Breast epithelium (tissue), 3 donors: ENCODE measurements around the gene TPSAB1.

Experiments used
- POLR2A ChIP-seq: fragments of 450-650 bp; IDR thresholded peaks from one replicate; pipeline ENCODE4 v1.6.1; 2016; ENCODE audit warnings: antibody characterized with exemption, mild to moderate bottlenecking, moderate library complexity
- POLR2AphosphoS5 ChIP-seq, 3 donors: sonication (generic); formaldehyde crosslinking; IDR thresholded peaks; one replicate each; pipeline ENCODE4 v1.6.1; 2017; ENCODE audit warnings: antibody characterized with exemption in 3 of 3
- TF ChIP-seq, protein P1 (sequence below), 3 donors: fragments of 450-650 bp; IDR thresholded peaks; one replicate each; pipeline ENCODE4 v1.5.1; 2016 to 2017; ENCODE audit warnings: antibody characterized with exemption in 3 of 3, mild to moderate bottlenecking in 3 of 3, moderate library complexity in 3 of 3

DNA sequence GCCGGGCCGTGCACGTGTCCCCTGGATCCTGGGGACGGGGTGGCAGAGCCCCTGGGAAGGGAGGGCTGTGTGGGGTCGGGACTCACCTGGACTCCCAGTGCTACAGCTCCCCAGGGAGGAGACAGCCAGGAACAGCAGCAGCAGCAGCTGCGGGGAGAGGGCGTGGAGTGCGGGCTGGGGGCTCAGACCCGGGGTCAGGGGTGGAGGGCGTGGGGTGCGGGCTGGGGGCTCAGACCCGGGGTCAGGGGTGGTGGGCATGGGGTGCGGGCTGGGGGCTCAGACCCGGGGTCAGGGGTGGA, 36.0 kb downstream of the TPSAB1 start:
- no peak for TF ChIP-seq POLR2AphosphoS5 (IDR thresholded peaks at IDR 0.05)
- TF ChIP-seq, protein P1, sequence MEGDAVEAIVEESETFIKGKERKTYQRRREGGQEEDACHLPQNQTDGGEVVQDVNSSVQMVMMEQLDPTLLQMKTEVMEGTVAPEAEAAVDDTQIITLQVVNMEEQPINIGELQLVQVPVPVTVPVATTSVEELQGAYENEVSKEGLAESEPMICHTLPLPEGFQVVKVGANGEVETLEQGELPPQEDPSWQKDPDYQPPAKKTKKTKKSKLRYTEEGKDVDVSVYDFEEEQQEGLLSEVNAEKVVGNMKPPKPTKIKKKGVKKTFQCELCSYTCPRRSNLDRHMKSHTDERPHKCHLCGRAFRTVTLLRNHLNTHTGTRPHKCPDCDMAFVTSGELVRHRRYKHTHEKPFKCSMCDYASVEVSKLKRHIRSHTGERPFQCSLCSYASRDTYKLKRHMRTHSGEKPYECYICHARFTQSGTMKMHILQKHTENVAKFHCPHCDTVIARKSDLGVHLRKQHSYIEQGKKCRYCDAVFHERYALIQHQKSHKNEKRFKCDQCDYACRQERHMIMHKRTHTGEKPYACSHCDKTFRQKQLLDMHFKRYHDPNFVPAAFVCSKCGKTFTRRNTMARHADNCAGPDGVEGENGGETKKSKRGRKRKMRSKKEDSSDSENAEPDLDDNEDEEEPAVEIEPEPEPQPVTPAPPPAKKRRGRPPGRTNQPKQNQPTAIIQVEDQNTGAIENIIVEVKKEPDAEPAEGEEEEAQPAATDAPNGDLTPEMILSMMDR (IDR thresholded peaks at IDR 0.05) = no peak
- no peak for TF ChIP-seq POLR2A
